AG09309 (cell line): ENCODE measurements around the gene PES1.

Source experiments
- DNase-seq: peaks from one replicate; pipeline ENCODE4 v3.0.0-alpha.2; 2010; ENCODE audit warnings: low read depth
- H3K4me3 ChIP-seq: 2 replicates; pipeline ENCODE4 v1.5.1; 2011; ENCODE audit warnings: mild to moderate bottlenecking, low read depth, low read length, moderate library complexity; ENCODE audit not compliant: control insufficient read depth
- CTCF ChIP-seq: IDR thresholded peaks from 2 replicates; pipeline ENCODE4 v1.5.1; 2011; ENCODE audit warnings: mild to moderate bottlenecking, low read depth, low read length, inconsistent platforms; ENCODE audit not compliant: insufficient read depth, control insufficient read depth; ENCODE audit errors: missing control alignments

Gene PES1

GRCh38 chr22:30591191-30591587 lies 521 bp downstream of the PES1 start:
- no peak for DNase-seq

GRCh38 chr22:30586414-30586813 lies 5.3 kb downstream of the PES1 start:
- H3K4me3 ChIP-seq, result no peak overlapping the region
- DNase-seq, result no peak
- no peak for TF ChIP-seq CTCF

More at GRCh38 chr22:30591191-30591587, 521 bp downstream of the PES1 start:
- H3K4me3 ChIP-seq, result peak overlapping the region; percentile 72
- TF ChIP-seq CTCF, result no peak

GRCh38 chr22:30584441-30584840 lies 7.3 kb downstream of the PES1 start:
- H3K4me3 ChIP-seq, result no peak overlapping the region
- no peak for DNase-seq
- TF ChIP-seq CTCF, result no peak

- no peak for DNase-seq
- no peak for TF ChIP-seq CTCF
- no peak overlapping the region for H3K4me3 ChIP-seq
These were observed 8.7 kb downstream of the PES1 start for GRCh38 chr22:30582788-30583545.

- no peak for TF ChIP-seq CTCF
- H3K4me3 ChIP-seq, result no peak overlapping the region
- no peak for DNase-seq
These were observed 9.7 kb downstream of the PES1 start for GRCh38 chr22:30582051-30582450.

- DNase-seq, result no peak
- no peak overlapping the region for H3K4me3 ChIP-seq
- no peak for TF ChIP-seq CTCF
These were observed 10.8 kb downstream of the PES1 start for GRCh38 chr22:30580896-30581295.

- DNase-seq, result no peak
- no peak overlapping the region for H3K4me3 ChIP-seq
- TF ChIP-seq CTCF, result no peak
These were observed 13.2 kb downstream of the PES1 start for GRCh38 chr22:30578481-30578880.
